ENCODE data around the gene SH3RF3.

The SH3RF3 gene

DNA sequence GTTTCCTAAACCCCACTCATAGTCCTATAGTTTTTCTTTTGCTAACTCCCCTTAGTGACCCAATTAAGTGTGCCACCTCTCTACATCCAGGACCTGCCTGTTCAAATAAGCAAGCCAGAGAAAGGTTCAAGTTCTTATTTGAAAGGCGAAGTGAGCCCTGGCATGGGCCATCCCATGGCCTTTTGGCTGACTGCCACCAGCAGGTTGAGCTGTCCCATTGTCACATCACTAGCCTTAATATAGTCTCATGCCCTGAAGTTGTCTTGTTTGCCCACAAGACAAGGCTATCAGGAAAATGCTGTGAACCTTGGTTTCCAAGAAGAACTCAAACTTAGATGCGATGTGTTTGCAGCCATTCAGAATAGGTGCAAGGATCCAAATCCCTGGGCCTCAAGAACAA lies 158.8 kb downstream of the SH3RF3 start:
- DNase-seq (ENCODE audit: low read depth) = no peak
- H3K4me3 ChIP-seq (ENCODE audit: low read depth, low read length) = no peak overlapping the region
- TF ChIP-seq, protein P1, sequence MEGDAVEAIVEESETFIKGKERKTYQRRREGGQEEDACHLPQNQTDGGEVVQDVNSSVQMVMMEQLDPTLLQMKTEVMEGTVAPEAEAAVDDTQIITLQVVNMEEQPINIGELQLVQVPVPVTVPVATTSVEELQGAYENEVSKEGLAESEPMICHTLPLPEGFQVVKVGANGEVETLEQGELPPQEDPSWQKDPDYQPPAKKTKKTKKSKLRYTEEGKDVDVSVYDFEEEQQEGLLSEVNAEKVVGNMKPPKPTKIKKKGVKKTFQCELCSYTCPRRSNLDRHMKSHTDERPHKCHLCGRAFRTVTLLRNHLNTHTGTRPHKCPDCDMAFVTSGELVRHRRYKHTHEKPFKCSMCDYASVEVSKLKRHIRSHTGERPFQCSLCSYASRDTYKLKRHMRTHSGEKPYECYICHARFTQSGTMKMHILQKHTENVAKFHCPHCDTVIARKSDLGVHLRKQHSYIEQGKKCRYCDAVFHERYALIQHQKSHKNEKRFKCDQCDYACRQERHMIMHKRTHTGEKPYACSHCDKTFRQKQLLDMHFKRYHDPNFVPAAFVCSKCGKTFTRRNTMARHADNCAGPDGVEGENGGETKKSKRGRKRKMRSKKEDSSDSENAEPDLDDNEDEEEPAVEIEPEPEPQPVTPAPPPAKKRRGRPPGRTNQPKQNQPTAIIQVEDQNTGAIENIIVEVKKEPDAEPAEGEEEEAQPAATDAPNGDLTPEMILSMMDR (IDR thresholded peaks at IDR 0.05; ENCODE audit: low read depth, low read length, missing control alignments) = no peak

DNA sequence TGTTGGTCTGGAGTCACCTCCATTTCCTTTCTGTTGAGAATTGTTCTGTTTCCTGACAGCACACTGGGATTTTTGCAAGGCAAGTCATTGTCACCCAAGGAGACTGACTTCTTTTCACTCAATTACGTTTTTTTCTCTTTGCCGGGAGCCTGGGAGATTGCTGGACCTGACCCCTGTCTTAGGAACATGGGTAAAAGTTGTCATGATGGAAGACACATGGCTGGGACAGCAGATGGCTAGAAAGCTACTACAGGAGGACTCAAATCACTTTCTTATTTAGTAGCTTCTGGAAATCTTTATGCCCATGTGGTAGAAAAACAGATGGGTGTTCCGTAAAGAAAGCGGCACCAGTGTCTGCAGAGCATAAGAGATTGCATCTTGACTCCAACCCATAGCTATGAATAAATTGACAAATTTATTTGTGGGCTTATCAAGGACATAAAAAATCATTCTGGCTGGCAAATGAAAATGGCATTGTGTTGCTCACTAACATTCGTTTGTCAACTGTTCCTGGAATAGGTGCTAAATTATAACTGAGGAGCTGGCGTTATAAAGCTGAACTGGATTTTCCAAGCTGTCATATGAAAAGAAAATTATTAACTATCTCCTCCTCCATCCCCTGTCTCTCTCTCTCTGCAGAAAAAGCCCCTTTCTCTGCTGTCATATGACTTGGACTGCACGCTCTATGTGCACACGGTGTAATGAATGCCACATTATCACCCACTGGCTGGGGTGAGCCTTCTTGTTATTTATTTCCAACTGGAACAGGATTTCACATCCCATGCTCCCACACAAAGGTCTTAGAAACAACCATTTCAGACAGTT lies 159.8 kb downstream of the SH3RF3 start:
- H3K4me3 ChIP-seq (ENCODE audit: low read depth, low read length) = no peak overlapping the region
- no peak for DNase-seq (ENCODE audit: low read depth)
- TF ChIP-seq, protein P1 (IDR thresholded peaks at IDR 0.05; ENCODE audit: low read depth, low read length, missing control alignments) = no peak

DNA sequence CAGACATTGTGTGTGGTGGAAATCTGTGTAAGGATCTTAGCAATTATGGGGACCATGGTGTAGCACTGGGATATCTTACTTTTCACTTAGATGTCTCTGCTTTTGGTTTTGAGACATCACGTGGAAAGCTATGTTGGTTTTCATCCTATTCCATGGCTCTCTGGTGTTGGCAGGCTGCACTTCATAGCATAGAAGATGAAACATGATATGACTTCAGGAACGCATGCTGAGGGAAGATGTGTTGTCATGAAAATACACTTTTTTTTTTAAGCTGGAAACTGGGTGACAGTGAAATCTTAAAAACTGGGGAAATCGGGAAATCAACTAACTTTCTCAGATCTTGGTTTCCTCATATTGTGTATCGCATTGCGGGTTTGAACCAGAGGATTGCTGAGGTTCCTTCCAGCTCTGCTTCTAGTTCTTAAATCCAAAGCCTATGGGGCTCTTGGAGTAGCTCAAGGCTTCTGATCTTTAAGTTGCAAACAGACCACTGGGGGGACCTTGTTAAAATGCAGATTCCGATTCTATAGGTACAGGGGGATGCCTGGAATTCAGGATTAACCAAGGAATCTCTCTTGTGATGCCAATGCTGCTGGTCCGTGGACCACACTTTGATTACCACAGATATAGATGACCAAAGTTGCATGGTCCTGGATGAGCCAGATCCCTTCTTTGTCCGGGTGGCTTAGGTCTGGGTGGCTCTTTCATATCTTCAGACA lies 160.7 kb downstream of the SH3RF3 start:
- TF ChIP-seq, protein P1 (IDR thresholded peaks at IDR 0.05; ENCODE audit: low read depth, low read length, missing control alignments) = no peak
- DNase-seq (ENCODE audit: low read depth) = no peak
- no peak overlapping the region for H3K4me3 ChIP-seq (ENCODE audit: low read depth, low read length)

DNA sequence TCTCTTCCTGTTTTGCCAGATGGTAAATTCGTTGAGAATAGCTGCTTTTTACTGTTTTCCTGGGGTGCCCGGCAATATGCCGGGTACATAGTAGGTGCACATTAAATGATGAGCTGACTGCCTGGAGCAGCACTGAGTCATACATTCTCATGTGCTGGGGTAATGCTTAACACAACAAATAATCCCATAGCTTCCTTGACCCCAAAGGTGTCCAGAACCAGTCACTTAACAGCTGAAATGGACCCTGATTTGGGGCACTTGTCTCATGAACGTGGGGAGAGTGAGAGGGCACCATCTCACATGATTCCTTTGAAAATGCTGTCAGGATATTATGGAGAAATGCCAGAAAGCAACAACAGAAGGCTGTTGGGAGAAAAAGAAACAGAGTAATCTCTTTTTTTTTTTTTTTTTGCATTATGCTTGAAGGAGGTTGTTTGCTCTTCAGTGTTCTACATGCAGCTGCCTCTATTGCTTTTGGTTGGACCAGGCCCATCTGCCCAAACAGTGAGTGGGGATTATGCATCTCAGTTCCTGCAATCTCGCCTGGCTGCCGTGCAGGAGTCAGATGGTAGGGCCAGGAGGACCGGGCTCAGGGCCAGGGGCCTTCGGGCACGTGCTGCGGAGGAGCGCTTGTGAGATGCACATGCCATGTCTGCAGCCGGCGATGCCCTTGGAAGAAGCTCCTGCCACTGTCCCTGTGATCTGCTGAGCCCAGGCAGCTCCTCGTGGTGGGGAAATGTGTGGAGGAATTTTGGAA lies 162.1 kb downstream of the SH3RF3 start:
- no peak for DNase-seq (ENCODE audit: low read depth)
- TF ChIP-seq, protein P1 (IDR thresholded peaks at IDR 0.05; ENCODE audit: low read depth, low read length, missing control alignments) = no peak
- H3K4me3 ChIP-seq (ENCODE audit: low read depth, low read length) = no peak overlapping the region

DNA sequence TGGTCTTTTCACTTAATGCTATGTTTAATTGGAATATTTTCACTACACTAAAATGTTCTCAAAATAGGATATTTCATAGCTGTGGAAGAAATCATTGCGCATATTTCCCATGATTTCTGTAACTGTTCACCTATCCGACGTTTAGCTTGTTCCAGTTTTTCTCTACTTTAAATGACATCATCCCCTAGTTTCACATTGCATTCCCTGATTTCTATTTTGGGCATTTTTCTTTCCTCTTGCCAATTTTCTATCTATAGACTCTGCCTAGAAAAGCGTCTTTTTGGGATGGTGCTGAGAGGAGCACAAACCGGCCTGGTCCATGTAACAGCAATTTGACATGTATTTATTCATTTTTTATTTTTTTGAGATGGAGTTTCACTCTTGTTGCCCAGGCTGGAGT lies 163.4 kb downstream of the SH3RF3 start:
- no peak for DNase-seq (ENCODE audit: low read depth)
- TF ChIP-seq, protein P1 (IDR thresholded peaks at IDR 0.05; ENCODE audit: low read depth, low read length, missing control alignments) = no peak
- no peak overlapping the region for H3K4me3 ChIP-seq (ENCODE audit: low read depth, low read length)

DNA sequence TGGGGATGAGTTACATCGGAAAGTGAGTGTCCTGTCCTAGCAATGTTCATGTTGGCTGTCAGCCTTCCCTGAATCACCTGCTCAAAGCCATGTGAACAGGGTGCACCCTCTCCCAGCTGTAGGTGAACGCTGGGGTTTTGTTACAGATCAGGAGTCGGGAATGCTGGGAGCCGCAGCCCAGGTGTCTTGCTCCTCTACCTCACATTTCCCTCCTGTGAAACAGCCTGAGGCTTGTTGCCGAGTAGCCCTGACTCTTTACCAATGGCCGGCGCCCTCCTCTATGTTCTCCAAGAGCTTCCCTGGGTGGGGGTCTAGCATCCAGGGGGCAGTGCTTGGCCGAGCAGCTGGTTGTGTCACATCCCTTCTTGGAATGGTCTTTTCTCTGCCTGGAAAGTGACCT lies 164.7 kb downstream of the SH3RF3 start:
- DNase-seq (ENCODE audit: low read depth) = no peak
- TF ChIP-seq, protein P1 (IDR thresholded peaks at IDR 0.05; ENCODE audit: low read depth, low read length, missing control alignments) = no peak
- H3K4me3 ChIP-seq (ENCODE audit: low read depth, low read length) = no peak overlapping the region
